ENCODE data around the gene TMEM147.

Gene TMEM147

DNA sequence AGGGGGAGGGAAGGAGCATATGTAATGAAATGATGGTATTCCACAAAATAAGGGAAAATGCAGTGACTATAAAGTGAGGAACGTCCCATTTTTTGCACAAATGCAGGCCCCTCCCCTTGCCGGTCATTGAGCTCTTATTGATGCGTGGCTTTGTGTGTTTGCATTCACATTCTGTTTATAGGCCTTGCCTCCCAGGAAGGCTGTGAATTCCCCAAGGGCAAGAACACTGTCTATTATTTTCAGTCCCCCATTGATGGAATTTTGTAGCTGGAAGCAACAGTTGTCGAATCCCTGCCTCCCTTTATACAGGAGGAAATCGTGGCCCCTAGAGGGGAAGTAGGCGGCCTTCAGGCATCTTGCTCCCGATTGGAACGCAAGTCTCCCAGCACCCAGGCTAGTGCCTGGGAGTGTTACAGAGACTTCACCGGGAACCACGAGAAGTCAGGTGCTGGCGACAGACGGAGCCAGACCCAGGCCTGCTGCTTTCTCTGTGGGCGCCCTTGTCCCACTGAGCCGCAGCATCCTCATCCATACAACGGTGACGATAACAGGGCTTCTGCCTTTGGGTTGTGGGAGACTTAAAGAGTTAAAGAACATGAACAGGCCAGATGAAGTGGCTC, 24.2 kb upstream of the TMEM147 start:
- DNase-seq (ENCODE audit: low spot score) = no peak

DNA sequence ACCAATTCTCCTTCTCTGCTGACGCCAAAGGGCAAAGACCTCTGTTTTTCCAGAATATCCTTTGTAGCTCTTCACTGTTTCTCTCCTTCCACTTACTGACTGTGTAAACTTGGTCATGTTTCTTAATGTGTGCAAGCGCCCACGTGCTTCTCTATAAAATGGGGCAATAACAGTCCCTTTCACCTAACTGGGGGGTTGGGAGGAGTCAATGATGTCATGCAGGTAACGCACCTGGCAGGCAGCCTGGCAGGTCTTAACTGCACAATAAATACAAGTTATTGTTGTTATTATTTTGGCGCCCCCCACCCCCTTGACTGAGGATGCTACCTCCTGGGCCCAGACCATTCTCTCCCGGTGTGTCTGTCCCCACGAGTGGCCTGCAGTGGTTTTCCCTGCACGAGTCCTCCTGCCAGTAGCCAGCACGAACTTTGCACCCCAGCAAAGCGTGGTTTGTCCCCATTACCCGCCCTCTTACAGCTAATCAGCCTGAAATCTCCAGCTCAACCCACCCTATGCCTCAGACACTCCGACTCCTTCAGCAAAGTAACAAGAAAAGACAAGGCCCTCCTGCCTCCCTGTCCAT, 22.6 kb upstream of the TMEM147 start:
- DNase-seq (ENCODE audit: low spot score) = no peak

DNA sequence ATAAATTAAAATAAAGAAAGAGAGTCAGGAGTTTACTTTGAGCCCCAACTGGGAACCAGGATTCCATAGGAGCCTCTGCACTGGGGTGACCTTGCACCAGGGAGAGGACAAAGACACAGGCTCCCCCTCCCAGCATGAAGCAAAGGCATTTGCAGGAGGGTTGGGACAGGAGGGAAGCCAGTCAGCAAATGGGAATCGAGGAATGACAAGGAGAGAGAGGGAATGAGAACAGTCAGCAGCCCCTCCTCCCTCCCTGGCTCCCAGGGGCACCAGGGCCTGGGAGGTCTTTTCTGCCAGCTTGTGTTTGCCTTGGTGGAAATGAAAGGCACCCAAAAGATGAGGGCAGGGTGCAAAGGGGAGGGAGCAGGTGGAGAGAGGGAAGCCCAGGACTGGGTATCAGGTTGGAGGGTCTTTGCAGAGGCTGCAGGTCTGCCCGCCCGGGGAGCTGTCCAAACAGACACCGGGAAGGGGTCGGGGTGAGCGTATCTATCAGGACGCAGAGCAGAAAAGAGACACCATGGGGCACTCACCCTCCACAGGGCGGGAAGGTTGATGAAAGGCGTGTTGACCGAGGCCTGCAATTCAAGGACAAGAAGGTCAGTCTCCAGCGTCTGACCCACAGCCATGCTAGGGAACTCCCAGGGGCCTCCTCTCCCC, 21.1 kb upstream of the TMEM147 start:
- no peak for DNase-seq (ENCODE audit: low spot score)

DNA sequence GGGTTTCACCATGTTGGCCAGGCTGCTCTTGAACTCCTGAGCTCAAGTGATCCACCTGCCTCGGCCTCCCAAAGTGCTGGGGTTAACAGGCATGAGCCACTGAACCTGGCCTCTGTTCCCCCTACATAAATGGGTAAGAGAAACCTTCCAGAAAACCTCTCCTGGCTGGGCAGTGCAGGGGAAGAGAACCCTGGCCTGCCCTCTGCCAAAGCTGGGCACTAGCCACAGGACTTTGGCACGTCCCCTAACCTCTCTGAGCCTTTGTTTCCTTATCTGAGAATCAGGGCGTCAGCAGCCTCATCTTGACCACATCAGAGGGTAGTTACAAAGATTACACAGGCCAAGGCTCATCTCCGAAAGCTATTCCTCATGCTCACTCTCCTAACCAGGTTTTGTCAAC, 19.6 kb upstream of the TMEM147 start:
- no peak for DNase-seq (ENCODE audit: low spot score)

DNA sequence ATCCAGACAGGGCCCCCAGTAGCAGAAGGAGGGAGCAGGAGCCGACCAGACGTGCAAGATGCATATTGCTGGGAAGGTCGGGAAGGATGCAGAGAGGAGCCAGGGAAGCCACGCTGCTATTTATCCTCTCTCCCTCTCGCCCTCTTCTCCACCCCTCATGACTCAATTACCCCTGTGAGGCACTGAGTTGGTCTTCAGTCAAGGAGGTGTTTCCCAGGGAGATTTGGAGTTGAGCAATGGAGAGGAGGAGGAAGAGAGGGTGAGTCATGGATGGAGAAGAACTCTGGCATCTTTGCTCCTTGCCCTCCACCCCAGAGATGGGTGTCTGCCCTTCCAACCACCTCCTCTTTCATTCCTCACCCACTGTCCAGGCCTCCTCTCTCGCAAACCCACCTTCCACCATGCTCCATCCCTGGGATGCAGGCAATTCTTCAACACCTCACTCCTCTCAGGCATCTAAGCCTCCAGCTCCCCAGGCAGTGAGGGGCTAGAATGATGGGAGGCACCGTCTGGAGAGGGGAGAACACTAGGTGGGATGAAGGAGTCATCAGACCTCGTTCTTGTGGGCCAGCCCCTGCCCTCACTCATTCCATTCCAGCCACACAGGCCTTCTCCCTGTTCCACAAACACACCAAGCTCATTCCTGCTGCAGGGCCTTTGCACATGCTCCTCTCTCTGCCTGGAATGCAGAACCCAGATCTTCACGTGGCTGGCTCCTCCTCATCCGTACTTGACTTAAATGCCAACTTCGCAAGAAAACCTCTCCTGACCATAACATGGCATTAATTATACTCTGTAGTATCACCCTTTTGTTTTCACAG, 17.0 kb upstream of the TMEM147 start, which contains the start of gene SBSN:
Gene SBSN, minus strand, starts transcription at position 94 of the 821 bp plus-strand sequence. Its CDS starts 30 bp downstream, at position 64.
- no peak for DNase-seq (ENCODE audit: low spot score)

DNA sequence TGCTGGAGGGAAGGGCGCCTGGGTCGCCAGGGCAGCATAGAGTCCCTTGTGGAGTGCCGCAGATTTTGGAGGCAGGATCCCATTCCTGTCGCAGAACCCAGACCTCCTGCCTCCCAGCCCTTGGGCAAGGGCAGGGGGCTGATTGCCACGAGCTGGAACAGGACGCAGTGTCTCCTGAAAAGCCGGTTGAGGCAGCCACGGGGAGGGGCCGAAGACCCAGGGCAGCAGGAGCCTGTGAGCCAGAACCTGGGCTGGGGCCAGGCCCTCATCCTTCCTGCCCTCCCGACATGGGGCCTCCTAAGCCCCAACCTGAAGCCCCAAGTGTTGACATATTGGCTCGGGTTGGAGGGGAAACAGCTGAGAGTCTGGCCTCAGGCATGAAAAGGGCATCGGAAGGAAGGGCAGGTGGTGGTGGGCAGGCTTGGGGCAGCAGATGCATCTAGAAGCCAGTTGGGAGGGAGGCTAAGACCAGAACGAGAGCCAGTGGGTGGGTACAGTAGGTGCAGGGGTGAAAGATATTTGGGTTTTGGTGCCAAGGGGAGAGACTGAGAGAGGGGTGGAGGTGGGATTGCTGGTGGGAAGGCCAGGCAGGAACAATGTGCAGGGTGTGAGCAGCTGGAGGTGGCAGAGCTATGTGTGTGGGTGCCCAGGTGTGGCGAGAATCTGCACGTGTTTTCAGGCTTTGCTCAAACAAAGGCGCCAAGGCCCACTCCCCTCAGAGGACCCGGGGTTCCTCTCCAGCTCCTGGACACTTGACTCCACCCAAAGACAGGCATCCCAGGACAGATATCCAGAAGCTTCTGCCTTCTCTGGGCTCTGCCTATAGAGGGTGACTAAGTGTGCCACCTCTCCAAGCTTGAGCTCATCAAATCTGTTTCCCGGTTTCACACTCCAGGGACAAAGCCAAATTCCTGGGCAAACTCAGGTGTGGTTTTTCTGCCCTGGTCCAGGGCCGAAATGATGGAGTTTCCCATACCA, 15.9 kb upstream of the TMEM147 start:
- DNase-seq (ENCODE audit: low spot score) = no peak

DNA sequence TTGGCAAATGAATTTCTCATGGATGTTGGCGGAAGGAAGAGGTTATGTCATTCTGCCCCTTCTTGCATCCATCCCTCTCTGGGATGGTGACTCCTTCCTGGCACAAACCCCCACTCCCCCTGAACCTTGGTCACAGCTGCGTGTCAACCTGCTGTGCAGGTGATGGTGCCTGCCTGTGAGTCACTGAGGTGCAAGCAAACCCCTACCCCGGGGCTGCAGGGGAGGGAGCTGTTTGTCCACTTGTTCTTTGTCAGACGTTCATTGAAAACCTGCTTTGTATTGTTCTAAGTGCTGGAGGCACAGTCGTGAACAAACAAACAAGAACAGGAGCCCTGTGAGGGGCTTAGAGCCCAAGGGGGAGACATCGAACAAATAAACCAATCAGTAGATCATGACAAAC, 14.1 kb upstream of the TMEM147 start:
- DNase-seq (ENCODE audit: low spot score) = no peak

DNA sequence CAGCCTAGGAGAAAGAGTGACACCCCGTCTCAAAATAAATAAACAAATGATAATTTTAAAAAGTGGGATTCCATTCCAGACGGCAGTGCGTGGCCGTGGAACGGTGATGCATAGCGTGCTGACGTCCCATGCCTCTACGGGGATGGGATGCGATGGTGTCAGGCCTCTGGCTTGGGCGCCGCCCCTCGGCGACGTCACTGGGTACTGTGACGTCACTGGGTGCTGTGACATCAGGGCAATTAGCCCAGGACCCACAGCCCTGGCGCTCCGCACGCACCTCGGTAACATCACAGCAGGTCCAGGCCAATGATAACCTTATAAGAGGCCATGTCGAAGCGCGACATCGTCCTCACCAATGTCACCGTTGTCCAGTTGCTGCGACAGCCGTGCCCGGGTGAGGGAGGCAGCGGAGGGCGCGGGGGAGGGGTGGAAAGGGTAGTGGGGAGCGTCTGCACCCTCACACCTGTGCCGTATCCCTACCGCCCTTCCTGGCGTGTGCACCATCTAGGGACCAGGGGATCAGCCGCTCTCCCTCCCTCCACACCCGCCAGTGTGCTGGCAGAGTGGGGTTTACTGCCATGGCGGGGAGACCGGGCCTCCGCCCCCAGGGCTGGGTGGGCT, 12.1 kb upstream of the TMEM147 start, which contains the start of gene GAPDHS:
Gene GAPDHS, plus strand, starts transcription at position 256 of the 621 bp plus-strand sequence. Its CDS starts 72 bp downstream, at position 328.
- no peak for DNase-seq (ENCODE audit: low spot score)

DNA sequence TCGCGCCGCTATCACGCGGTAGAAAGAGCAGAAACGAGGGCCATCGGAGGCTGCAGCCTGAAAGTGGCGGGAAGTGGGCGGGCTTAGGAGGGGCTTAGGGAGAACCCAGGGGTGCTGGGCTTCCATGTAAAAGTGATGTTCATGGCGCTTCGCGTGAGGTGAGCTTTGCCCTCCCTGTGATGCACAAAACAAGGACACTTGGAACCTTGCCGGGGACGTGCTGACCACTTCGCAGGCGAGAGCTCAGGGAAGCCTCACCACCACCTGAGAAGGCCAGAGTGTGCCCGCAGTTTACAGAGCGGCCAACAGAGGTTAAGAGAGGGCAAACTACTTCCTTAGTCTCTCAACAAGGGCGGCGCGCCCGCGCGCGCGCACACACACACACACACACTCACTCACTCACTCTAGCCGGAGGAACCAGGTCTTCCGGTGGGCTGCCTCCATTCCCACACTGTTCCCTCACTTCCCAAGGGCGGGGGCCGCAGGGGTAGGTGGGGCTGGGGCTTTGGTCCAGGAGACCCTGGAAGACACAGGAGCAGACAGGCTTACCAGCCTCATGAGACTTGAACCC, 11.5 kb upstream of the TMEM147 start:
- no peak for DNase-seq (ENCODE audit: low spot score)

DNA sequence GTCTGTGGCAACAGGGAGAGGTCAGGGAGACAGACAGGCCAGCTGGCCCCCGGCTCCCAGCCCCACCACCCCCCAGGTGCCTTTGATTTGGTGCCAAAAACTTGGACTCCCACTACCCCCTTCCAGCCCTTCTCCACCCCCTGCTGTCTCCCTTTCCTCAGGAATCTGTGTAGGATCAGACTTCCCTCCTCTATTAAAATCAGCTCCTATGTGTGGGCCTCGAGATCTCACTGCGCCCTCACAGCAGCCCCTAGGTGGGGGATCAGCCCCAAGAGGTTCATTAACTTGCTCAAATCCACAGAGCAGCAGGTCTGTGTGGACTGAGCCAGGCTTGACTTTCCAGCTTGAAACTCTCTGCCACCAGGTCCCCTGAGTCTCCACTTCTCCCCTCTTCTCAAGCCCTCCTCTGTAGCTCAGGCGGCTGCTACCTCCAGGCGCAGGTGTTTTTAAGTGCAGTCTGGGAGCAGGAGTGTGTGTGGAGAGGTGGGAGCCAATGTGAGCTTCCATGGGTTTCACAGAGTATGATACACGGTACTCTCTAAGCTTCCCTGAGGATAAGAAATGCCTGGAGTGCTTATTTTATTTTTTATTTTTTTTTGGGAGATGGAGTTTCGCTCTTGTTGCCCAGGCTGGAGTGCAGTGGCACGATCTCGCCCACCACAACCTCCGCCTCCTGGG, 10.5 kb upstream of the TMEM147 start:
- no peak for DNase-seq (ENCODE audit: low spot score)

DNA sequence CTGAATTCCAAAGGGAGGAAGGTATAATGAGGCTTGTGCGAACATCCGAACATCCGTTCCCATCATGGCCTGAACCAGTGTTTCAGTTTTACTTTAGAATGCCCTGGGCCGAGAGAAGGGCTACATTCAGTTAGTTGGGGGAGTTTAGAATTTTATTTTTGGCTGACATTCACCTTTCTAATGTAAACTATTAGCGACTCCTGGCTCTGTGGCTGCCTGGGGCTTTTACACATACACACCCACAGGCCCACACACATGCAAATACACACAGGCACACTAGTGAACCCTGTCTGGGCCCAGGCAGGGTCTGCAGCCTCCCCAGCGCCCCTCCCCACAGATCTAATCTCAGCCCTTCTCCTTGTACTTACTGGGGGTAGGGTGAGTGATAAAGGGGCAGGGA, 6.1 kb upstream of the TMEM147 start:
- no peak for DNase-seq (ENCODE audit: low spot score)

DNA sequence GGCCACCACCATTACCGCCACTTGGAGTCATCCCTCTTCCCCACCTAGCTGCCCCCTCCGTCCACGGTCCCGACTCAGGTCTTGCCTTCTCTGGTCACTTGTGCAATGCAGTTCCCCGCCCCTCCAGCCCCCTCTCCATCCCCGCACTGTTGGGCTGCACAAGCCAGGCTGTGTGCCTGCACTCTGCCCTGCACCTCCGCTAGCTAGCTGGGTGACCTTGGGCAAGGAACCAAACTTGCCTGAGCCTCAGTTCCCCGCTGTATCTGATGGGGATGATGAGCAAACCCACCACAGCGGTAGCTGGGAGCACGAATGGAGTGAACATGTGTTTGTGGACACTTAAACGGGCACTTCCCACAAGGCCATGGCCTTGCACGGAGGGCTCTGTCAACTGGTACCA, 5.6 kb upstream of the TMEM147 start:
- DNase-seq (ENCODE audit: low spot score) = no peak

DNA sequence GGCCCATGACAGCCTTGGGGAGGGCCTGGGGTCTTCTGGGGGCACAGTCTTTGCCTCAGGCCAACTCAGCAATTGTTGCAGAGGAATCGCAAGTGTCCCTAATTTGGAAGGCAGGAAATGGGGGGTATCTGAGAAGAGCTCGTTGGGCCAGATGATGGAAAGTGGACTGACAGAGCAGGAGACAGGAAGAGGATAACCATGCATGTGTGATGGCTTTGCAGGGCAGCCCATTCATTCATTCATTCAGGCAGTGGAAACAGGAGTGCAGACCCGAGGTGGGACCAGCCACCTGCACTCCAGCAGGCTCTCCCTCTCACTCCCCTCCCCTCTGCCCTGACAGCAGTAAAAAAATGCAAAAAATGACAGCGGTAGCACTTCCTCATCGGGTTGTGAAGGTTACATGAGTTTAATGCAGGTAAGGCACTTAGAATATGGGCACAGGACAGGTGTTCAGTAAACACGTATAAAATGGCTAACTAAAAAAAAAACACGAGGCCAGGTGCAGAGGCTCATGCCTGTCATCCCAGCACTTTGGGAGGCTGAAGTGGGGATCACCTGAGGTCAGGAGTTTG, 5.0 kb upstream of the TMEM147 start:
- DNase-seq (ENCODE audit: low spot score) = no peak

DNA sequence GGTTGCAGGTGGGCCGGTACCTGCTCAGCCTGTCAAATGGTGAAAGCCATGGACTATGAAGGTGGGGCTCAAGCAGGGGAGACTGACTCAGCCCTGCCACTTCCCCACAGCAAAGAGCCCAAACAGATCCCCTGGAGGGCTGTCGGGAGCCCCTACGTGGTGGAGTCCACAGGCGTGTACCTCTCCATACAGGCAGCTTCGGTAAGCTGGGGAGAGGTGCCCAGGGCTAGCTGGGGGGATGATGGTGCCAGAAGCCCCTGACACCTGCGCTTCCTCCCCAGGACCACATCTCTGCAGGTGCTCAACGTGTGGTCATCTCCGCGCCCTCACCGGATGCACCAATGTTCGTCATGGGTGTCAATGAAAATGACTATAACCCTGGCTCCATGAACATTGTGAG, 3.2 kb upstream of the TMEM147 start:
- no peak for DNase-seq (ENCODE audit: low spot score)

DNA sequence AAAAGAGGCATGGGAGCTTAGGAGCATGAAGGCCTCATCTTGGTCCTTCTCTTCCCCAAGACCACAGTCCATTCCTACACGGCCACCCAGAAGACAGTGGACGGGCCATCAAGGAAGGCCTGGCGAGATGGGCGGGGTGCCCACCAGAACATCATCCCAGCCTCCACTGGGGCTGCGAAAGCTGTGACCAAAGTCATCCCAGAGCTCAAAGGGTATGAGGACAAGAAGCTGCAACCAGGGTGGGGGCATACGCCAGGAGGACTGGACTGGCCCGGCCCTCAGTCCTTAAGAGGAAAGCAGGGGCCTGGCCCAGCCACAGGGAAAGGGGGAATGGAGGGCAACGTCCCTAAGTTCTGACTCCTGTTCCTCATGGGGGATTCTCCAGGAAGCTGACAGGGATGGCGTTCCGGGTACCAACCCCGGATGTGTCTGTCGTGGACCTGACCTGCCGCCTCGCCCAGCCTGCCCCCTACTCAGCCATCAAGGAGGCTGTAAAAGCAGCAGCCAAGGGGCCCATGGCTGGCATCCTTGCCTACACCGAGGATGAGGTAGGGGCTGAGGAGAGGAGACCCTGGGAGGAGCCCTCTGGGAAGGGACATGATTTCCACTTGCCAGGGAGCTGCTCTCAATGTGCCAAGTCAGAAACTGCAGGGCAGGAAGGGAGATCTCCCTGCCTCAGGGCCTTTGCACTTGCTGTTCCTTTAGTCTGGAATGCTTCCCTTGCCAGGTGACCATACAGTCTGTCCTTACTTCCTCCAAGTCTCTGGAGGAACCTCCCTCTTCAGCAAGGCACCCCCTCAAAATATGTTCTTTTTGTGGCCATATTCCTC, 1.9 kb upstream of the TMEM147 start:
- DNase-seq (ENCODE audit: low spot score) = no peak

DNA sequence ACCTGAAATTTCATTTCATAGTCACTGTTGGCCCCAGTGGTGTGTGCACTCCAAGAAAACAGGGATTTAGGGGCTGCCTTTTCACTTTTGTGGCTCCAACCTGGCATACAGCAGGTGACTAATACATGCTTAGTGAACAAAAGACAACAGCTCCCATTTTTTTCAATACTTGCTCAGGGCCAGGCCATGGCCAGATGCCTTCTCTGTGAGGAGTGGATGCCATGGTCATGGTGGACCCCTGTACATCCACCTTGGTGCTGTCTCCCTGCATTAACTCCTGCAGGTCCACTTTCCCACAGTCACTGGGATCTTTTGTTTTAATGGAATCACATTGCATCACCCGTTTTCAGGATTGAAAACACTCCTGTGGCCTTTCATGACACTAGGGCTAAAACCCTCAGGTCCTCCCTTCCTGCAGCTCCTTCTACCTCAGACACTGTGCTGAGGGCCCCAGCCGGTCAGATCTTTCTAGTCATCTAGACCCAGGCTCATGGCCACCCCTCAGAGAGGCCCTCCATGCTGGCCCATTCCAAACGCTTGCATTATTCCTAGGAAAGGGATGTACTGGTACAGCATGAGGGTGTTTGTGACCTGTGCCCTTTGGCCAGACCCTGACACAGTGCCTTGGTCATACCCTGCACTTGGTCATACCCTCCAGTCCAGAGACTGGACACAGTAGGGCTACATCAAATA, 1.2 kb upstream of the TMEM147 start:
- DNase-seq (ENCODE audit: low spot score) = no peak

DNA sequence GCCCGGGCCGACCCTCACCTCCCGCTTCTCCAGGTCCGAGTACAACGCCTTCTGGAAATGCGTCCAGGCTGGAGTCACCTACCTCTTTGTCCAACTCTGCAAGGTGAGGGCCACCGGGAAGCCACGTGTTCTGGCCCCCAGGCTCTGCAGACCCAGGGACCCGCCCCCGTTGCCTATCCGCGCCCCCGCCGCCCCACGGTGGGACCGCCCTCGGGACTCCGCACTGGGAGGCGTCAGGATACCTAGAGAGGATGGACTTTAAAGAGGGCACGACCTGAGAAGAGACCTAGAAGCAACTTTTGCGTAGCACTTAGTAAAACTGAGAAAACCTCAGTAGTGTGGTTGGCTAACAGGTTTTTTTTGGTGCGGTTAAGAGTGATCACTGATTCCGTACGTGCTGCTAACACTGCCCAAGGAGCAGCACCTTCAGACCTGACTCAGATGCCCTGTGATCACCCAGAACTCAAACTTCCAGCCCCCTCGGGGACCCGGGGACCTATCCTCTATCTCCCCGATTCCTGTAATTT, 492 bp downstream of the TMEM147 start:
- peak; percentile 49 for DNase-seq (ENCODE audit: low spot score)

DNA sequence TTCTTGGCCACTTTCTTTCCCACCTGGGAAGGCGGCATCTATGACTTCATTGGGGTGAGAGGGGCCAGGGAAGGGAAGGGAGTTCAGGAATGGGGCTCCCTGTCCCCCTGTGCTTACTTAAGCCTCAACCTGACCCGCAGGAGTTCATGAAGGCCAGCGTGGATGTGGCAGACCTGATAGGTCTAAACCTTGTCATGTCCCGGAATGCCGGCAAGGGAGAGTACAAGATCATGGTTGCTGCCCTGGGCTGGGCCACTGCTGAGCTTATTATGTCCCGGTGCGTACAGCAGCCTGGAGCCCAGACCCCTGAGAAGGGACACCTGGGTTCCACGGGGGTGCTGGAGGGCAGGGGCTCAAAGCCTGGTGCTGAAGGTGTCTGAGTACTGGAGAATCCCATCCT, 1.1 kb downstream of the TMEM147 start:
- DNase-seq (ENCODE audit: low spot score) = no peak
